MM.1S (cell line): Measurements from ENCODE around the gene COL18A1.

Experiments
- DNase-seq: peaks from one replicate; pipeline ENCODE4 v3.0.0-alpha.2; 2015
- H2AFZ ChIP-seq: fragments of 300-600 bp; sonication (generic); 2 replicates; pipeline ENCODE4 v1.6.0; 2016; ENCODE audit warnings: antibody characterized with exemption, low read length
- H3F3A ChIP-seq: fragments of 300-600 bp; sonication (generic); 2 replicates; pipeline ENCODE4 v1.6.1; 2016; ENCODE audit warnings: mild to moderate bottlenecking, antibody characterized with exemption, low read length, moderate library complexity, mixed read lengths; ENCODE audit not compliant: insufficient read depth
- H3K27ac ChIP-seq: fragments of 300-600 bp; sonication (generic); 2 replicates; pipeline ENCODE4 v1.5.1; 2016; ENCODE audit warnings: mild to moderate bottlenecking, low read length
- H3K27me3 ChIP-seq: fragments of 300-600 bp; sonication (generic); replicated peaks from 2 replicates; pipeline ENCODE4 v1.6.0; 2016; ENCODE audit warnings: low read length; ENCODE audit not compliant: insufficient read depth
- H3K36me3 ChIP-seq: fragments of 300-600 bp; sonication (generic); replicated peaks from 2 replicates; pipeline ENCODE4 v1.6.1; 2016; ENCODE audit warnings: mild to moderate bottlenecking, low read length, mixed read lengths; ENCODE audit not compliant: insufficient read depth
- H3K4me1 ChIP-seq: fragments of 300-600 bp; sonication (generic); 2 replicates; pipeline ENCODE4 v1.6.1; 2016; ENCODE audit warnings: low read length, mixed read lengths
- H3K4me2 ChIP-seq: fragments of 300-600 bp; sonication (generic); 2 replicates; pipeline ENCODE4 v1.6.0; 2016; ENCODE audit warnings: low read depth, low read length
- H3K4me3 ChIP-seq: fragments of 300-600 bp; sonication (generic); 2 replicates; pipeline ENCODE4 v1.5.1; 2016; ENCODE audit warnings: low read length, mixed read lengths
- H3K79me2 ChIP-seq: fragments of 300-600 bp; sonication (generic); 2 replicates; pipeline ENCODE4 v1.6.1; 2016; ENCODE audit warnings: mixed run types, low read length, mixed read lengths
- H3K9ac ChIP-seq: fragments of 300-600 bp; sonication (generic); 2 replicates; pipeline ENCODE4 v1.6.1; 2016; ENCODE audit warnings: low read length, mixed read lengths
- H3K9me2 ChIP-seq: fragments of 300-600 bp; sonication (generic); replicated peaks from 2 replicates; pipeline ENCODE4 v1.6.1; 2016; ENCODE audit warnings: mild to moderate bottlenecking, low read length, mixed read lengths; ENCODE audit not compliant: insufficient read depth
- H3K9me3 ChIP-seq: fragments of 300-600 bp; sonication (generic); replicated peaks from 2 replicates; pipeline ENCODE4 v1.6.1; 2016; ENCODE audit warnings: mild to moderate bottlenecking, low read length, mixed read lengths; ENCODE audit not compliant: insufficient read depth
- H4K20me1 ChIP-seq: fragments of 300-600 bp; sonication (generic); 2 replicates; pipeline ENCODE4 v1.6.1; 2016; ENCODE audit warnings: mild to moderate bottlenecking, low read length, moderate library complexity, mixed read lengths; ENCODE audit not compliant: insufficient read depth
- EZH2 ChIP-seq: fragments of 300-600 bp; sonication (generic); optimal IDR thresholded peaks from 2 replicates; pipeline ENCODE3; 2017; ENCODE audit warnings: low read depth, mild to moderate bottlenecking, antibody characterized with exemption, low read length, mixed read lengths
- EZH2phosphoT487 ChIP-seq: fragments of 300-600 bp; sonication (generic); IDR thresholded peaks from 2 replicates; pipeline ENCODE4 v1.6.1; 2018; ENCODE audit warnings: antibody characterized with exemption, low read length
- TF ChIP-seq, protein P1 (sequence below): fragments of 300-600 bp; sonication (generic); IDR thresholded peaks from 2 replicates; pipeline ENCODE4 v1.5.1; 2016; ENCODE audit warnings: antibody characterized with exemption, low read length, mixed read lengths

COL18A1 gene

DNA sequence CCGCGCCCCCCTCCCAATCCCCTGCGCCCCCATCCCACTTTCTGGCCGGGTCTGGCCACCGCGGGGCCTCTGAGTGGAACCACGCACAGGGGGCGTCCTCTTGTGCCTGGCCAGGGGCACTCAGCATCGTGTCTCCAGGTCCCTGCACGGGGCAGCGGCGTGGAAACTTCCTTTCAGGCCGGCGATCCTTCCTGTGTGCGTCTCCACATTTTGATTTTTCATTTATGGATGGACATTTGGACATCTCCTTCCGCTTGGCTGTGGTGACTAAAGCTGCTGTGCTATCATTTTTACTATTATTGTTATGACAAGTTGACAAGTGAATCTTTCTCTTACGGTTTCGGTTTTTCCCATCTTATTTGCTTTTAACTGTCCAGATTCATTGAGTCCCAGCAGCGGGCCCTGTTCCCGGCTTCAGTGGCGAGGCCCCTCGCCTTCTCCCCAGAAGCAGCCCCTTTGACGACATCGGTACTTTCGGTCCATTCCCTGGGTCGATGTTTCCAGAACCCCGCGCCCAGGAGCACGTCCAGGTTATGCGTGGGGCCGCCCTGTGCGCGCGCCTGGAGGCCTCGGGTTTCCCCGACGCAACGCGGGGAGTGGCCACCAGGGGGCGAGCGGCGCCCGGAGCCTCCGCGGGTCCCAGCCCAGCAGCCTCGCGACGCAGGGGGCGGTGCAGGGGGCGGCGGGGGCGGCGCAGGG, 149.7 kb downstream of the COL18A1 start:
- Histone ChIP-seq H4K20me1 (no peaks in the 10 kb centered on the region), H3K4me3 (peak overlapping the region; percentile 72), H3K79me2 (no peaks in the 10 kb centered on the region), H3K9ac (peak overlapping the region; percentile 55), H3K4me1 (no peaks in the 10 kb centered on the region), H3K9me3 (no peaks in the 10 kb centered on the region), H3F3A (peaks cover 6% of the 10 kb centered on the region), H3K27ac (no peak overlapping the region), H3K9me2 (no peaks in the 10 kb centered on the region), H2AFZ (peak overlapping the region; percentile 75), H3K36me3 (no peaks in the 10 kb centered on the region), H3K4me2 (peak overlapping the region; percentile 98), H3K27me3 (peaks cover 48% of the 10 kb centered on the region)
- TF ChIP-seq EZH2phosphoT487 (no peak), EZH2 (no peak)
- TF ChIP-seq, protein P1, sequence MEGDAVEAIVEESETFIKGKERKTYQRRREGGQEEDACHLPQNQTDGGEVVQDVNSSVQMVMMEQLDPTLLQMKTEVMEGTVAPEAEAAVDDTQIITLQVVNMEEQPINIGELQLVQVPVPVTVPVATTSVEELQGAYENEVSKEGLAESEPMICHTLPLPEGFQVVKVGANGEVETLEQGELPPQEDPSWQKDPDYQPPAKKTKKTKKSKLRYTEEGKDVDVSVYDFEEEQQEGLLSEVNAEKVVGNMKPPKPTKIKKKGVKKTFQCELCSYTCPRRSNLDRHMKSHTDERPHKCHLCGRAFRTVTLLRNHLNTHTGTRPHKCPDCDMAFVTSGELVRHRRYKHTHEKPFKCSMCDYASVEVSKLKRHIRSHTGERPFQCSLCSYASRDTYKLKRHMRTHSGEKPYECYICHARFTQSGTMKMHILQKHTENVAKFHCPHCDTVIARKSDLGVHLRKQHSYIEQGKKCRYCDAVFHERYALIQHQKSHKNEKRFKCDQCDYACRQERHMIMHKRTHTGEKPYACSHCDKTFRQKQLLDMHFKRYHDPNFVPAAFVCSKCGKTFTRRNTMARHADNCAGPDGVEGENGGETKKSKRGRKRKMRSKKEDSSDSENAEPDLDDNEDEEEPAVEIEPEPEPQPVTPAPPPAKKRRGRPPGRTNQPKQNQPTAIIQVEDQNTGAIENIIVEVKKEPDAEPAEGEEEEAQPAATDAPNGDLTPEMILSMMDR: peak; percentile 74
- DNase-seq: peak; percentile 92

DNA sequence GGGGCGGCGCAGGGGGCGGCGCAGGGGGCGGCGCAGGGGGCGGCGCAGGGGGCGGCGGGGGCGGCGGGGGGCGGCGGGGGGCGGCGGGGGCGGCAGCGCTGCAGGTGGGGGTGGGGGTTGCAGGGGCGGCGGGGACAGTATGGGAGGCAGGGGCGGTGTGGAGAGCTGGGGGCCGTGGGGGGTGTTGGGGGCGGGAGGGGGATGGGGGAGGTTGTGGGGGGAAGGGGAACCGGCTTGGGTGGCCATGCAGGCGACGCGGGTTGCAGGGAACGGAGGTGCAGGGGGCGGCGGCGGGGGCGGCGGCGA, 150.2 kb downstream of the COL18A1 start:
- Histone ChIP-seq H4K20me1 (no peaks in the 10 kb centered on the region), H3K4me3 (peak overlapping the region; percentile 84; the same call in 1 of the 2 replicates), H3K9me2 (no peaks in the 10 kb centered on the region), H3F3A (peaks cover 6% of the 10 kb centered on the region), H3K4me2 (peak overlapping the region; percentile 100; the same call in 1 of the 2 replicates), H3K9me3 (no peaks in the 10 kb centered on the region), H2AFZ (no peak overlapping the region), H3K9ac (no peak overlapping the region), H3K27me3 (peaks cover 54% of the 10 kb centered on the region), H3K27ac (no peak overlapping the region), H3K4me1 (no peaks in the 10 kb centered on the region), H3K36me3 (no peaks in the 10 kb centered on the region), H3K79me2 (no peaks in the 10 kb centered on the region)
- no peak for DNase-seq
- TF ChIP-seq, protein P1: no peak
- no peak for TF ChIP-seq EZH2phosphoT487
- no peak for TF ChIP-seq EZH2

DNA sequence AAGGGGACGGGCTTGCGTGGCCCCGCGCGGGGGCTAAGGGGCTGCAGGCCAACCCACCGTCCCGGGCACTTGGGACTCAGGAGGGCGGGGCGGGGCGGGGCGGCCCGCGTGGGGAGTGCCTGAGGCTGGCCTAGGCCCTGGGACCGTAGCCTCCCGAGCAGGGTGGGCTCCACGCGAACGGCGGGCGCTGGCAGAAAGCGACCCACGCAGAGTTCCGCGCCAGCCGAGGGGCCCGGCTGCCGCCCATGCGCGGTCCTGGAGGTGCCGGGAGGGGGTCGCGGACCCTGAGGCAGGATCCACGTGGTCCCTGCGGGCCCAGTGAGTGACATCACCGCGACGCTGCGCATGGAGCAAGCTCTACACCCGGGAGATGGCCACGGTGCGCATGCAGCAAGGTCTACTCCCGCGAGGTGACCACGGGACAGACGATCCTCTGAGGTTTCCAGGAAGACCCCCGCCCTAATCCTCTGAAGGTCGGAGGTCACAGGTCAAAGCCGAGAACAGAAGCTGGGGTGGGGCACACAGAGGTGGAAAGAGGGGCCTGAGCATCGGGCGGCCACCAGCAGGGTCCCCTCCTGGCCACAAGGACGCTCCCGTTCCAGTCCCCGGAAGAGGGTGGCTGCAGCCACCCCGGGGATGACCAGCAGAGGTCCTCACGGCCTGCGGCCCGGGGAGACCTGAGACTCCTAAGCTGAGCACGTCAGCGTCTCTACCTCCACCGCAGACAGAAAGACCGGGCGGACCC, 150.8 kb downstream of the COL18A1 start:
- H3K9me3 ChIP-seq: no peaks in the 10 kb centered on the region
- peak; percentile 96 for DNase-seq
- no peaks in the 10 kb centered on the region for H4K20me1 ChIP-seq
- H3F3A ChIP-seq: peaks cover 6% of the 10 kb centered on the region
- no peaks in the 10 kb centered on the region for H3K79me2 ChIP-seq
- H3K27ac ChIP-seq: no peak overlapping the region; the same call in 1 of the 2 replicates
- H3K9me2 ChIP-seq: no peaks in the 10 kb centered on the region
- H2AFZ ChIP-seq: peak overlapping the region; percentile 100
- peak overlapping the region; percentile 100 for H3K4me2 ChIP-seq
- no peak for TF ChIP-seq EZH2phosphoT487
- TF ChIP-seq EZH2: no peak
- TF ChIP-seq, protein P1: peak; percentile 99
- H3K27me3 ChIP-seq: peaks cover 56% of the 10 kb centered on the region
- no peaks in the 10 kb centered on the region for H3K36me3 ChIP-seq
- H3K9ac ChIP-seq: peak overlapping the region; percentile 65
- no peaks in the 10 kb centered on the region for H3K4me1 ChIP-seq
- peak overlapping the region; percentile 84 for H3K4me3 ChIP-seq
